B cell (primary cell): ENCODE data around the gene ZNF280D.

Experiments used
- CTCF ChIP-seq: fragments of 200-600 bp; IDR thresholded peaks from one replicate; pipeline ENCODE4 v1.8.0; 2022; ENCODE audit warnings: antibody characterized with exemption, mild to moderate bottlenecking
- EZH2 ChIP-seq: IDR thresholded peaks from 2 replicates; pipeline ENCODE4 v1.6.1; 2012; ENCODE audit warnings: borderline replicate concordance, low read depth, mild to moderate bottlenecking, moderate library complexity, low read length; ENCODE audit not compliant: insufficient read depth, poor library complexity, severe bottlenecking

DNA sequence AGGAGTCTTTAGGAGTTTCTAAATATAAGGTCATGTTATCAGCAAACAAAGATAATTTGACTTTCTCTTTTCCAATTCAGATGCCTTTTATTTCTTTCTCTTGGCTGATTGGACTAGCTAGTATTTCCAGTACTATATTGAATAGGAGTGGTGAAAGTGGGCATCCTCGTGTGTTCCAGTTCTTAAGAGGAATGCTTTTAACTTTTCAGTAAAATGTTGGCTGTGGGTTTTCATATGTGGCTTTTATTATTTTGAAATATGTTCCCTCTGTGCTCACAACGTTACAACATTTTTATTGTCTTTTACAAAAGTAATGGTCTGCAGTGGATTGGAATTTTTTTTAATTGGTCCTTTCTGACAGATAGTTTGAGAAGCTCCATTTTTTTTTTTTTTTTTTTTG is 8.2 kb upstream of the ZNF280D start:
- TF ChIP-seq CTCF, result no peak
- no peak for TF ChIP-seq EZH2
